Erythroblast (primary cell): Measurements from ENCODE around the gene PHLDB3.
A peak's percentile ranks its signal among the peaks of the same experiment; 100 is the strongest.

ENCODE experiments used
- DNase-seq, 2 experiments: peaks; one replicate each; lab custom pipeline; 2025; lab: John Stamatoyannopoulos, UW
- GATA1 ChIP-seq: IDR thresholded peaks from 2 replicates; pipeline ENCODE4 v1.6.1; 2011; ENCODE audit warnings: low read depth, mild to moderate bottlenecking, control low read depth, low read length, moderate library complexity
- POLR2A ChIP-seq: IDR thresholded peaks from 2 replicates; pipeline ENCODE4 v1.6.1; 2011; ENCODE audit warnings: mild to moderate bottlenecking, low read length

Gene PHLDB3

GRCh38 chr19:43465468-43466120, 39.0 kb downstream of the PHLDB3 start, which contains the start of gene LYPD3:
Gene LYPD3, minus strand, starts transcription at chr19:43465608. Its CDS starts 37 bp downstream, at chr19:43465571.
- peak; percentile 34 to 76 for DNase-seq

GRCh38 chr19:43464134-43464775, 40.3 kb downstream of the PHLDB3 start:
- TF ChIP-seq GATA1 (no peak), POLR2A (no peak)
- peak in 1 of 2 experiments; percentile 88 for DNase-seq

More at GRCh38 chr19:43465468-43466120, 39.0 kb downstream of the PHLDB3 start, which contains the start of gene LYPD3:
- TF ChIP-seq GATA1 (no peak), POLR2A (no peak)

- DNase-seq = peak; percentile 97 to 99
- TF ChIP-seq POLR2A = no peak
- TF ChIP-seq GATA1 = no peak
Observed at GRCh38 chr19:43463381-43464133, 41.0 kb downstream of the PHLDB3 start.

DNA sequence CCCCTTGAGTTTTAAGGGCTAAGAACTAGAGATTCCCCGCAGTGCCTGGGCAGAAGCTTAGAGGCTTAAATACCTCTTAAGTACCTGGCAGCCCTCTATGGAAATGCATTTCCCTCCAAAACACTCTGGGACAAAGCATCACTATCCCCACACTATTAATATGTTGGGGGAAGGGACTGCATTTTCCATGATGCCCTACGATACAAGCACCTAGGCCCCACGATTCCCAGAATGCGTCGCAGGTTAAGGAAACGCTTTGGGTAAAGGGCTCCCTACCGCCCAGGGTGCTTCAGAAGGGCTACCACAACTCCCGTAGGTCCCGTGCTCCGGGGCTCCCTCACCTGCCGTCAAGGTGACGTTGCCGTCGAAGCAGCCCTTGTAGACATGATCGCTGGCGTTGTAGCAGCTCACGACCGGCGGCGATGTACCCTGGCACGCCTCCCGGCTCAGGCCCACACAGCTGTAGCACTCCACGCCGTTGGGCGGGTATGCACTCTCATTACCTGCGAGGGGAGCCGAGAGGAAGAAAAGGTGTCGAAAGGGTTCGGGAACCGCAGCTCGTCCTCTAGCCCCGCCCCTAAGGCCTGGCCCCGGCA, 41.7 kb downstream of the PHLDB3 start:
- TF ChIP-seq GATA1 (no peak), POLR2A (no peak)
- DNase-seq = no peak

GRCh38 chr19:43462383-43462782, 42.2 kb downstream of the PHLDB3 start:
- no peak for DNase-seq
- TF ChIP-seq POLR2A = no peak
- no peak for TF ChIP-seq GATA1

DNA sequence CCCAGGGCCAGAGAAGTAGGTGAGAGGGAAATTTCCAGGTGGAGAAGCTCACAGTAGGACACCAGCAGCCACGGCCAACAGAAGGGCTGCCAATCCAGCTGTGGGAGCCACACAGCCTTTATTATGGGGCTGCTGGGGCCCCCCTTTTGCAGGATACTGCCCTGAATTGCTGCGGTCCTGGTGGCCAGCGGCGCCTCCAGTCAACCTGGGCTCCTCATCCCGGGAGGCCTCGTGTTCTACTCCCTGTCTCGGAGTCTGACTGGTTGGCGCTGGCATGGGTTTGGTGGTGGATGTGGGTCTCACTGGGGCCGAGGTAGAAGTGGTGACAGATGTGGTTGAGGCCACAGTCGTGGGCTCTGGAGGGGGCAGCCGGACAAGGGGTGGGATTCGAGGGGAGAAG, 43.2 kb downstream of the PHLDB3 start:
- no peak for TF ChIP-seq GATA1
- no peak for TF ChIP-seq POLR2A
- DNase-seq = no peak

GRCh38 chr19:43460362-43461016, 44.1 kb downstream of the PHLDB3 start:
- DNase-seq = no peak
- TF ChIP-seq GATA1 (no peak), POLR2A (no peak)

DNA sequence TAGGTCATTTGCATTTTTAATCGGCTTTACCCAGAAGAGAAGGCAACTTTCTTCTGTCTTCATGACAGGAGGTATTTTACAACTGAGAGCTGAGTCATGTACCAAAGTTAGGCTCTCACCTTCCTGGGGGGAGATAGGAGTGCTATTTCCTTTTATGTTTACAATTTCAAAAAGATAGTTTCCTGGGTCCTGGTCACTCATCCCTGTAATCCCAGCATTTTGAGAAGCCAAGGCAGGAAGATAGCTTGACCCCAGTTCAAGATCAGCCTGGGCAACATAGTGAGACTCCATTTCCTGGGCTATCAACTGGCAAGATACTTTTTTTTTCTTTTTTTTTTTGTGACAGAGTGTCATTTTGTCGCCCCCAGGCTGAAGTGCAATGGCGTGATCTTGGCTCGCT, 46.7 kb downstream of the PHLDB3 start:
- TF ChIP-seq GATA1 = no peak
- no peak for TF ChIP-seq POLR2A
- DNase-seq = no peak

GRCh38 chr19:43455321-43456113, 49.0 kb downstream of the PHLDB3 start:
- TF ChIP-seq GATA1 = no peak
- TF ChIP-seq POLR2A = no peak
- no peak for DNase-seq

- DNase-seq = no peak
- no peak for TF ChIP-seq GATA1
- TF ChIP-seq POLR2A = no peak
Observed at GRCh38 chr19:43454031-43454430, 50.5 kb downstream of the PHLDB3 start.

DNA sequence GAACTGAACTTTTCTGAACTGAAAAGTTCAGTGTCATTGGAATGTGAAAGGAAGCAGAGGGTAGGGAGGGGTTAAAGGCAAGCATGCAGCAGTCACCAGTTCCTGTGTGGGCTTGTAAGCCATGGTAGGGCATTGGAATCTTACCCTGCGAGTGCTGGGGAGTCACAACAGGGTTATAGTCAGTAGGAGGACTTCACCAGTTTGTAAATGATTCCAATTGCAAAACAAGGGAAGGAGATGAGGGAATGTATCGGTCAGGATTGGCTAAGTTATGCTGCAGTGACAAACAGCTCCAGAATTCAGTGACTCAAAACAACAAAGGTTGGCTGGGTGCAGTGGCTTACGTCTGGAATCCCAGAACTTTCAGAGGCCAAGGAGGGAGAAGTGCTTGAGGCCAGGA, 52.0 kb downstream of the PHLDB3 start:
- DNase-seq = no peak
- TF ChIP-seq GATA1 (no peak), POLR2A (no peak)

DNA sequence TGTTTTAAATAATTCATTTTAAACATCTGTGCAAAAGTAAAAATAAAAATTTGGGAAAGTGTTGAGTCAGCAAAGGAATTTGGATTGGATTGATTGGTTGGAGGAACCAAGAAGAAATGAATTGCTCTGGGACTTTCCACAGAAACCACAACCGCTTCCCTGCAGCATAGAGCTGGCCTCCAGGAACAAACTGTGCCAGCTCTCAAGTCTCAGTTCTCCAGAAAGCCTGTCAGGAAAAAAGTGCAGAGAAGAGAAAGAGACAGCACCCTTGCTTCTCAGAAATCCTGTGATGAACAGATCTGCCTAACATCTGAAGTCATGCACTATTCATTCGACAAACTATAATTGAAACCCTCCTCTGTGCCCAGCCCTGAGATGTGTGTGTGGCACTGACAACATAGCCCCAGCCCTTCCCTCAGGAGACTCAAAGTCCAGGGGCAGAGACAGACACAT, 54.0 kb downstream of the PHLDB3 start:
- no peak for DNase-seq
- TF ChIP-seq GATA1 (no peak), POLR2A (no peak)

GRCh38 chr19:43447655-43448054, 56.9 kb downstream of the PHLDB3 start:
- DNase-seq = no peak
- TF ChIP-seq POLR2A = no peak
- no peak for TF ChIP-seq GATA1
